ENCODE measurements around the gene PLIN5. TPM values are rescaled to one million over a fixed set of nuclear protein-coding genes. Genes with fewer than 3 reads are reported as not detected.

PLIN5 gene, protein sequence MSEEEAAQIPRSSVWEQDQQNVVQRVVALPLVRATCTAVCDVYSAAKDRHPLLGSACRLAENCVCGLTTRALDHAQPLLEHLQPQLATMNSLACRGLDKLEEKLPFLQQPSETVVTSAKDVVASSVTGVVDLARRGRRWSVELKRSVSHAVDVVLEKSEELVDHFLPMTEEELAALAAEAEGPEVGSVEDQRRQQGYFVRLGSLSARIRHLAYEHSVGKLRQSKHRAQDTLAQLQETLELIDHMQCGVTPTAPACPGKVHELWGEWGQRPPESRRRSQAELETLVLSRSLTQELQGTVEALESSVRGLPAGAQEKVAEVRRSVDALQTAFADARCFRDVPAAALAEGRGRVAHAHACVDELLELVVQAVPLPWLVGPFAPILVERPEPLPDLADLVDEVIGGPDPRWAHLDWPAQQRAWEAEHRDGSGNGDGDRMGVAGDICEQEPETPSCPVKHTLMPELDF
- polyA plus RNA-seq (2012; ENCODE audit: missing spikeins) = 0.32 TPM

- DNase-seq (ENCODE audit: insufficient read length) (peak; percentile 77), FAIRE-seq (peak; percentile 70)
Measured at GRCh38 chr19:4534836-4535658, at the start of gene PLIN5. TSS of gene PLIN5 (minus strand) at chr19:4535224. CDS start at chr19:4534074, 1,150 bp downstream.

DNA sequence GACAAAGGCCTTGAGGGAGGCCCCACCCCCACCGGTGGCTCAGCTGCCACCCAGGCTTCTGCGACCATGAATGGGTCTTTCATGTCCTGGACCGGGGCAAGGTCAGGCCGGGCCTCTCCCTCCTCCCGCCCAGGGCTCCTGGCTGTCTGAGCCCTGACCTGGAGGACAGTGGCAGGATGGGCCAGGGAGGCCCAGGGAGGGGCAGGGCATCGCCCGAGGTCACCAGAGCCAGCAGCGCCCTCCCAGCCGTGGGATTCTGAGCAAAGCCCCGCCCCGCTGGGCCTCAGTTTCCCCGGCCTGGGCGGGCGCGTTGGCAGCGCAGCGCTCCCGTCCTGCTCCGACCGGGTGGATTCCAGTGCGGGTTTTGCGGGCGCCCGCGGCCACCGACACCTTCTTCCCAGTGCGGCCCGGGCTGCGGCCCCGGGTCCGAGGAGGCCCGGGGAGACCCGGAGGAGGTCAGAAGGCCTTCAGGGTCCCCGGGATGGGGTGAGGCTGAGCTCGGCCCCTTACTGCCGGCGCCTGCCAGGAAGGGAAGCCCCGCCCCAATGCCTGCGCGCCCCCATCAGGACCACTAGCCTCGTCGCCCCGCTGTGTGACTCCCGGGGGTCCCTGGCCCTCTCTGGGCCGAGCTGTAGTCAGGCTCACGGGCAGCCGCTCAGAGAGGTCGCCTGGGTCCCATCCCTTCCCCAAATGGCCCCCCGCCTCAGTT is 49.1 kb upstream of the PLIN5 start:
- TF ChIP-seq POLR2A (IDR thresholded peaks at IDR 0.05; ENCODE audit: low read depth, low read length) = no peak
- TF ChIP-seq POLR2AphosphoS5 (IDR thresholded peaks at IDR 0.05; ENCODE audit: low read depth, low read length) = no peak
- no peak for TF ChIP-seq TAF1 (IDR thresholded peaks at IDR 0.05; ENCODE audit: borderline replicate concordance, low read depth, low read length)
- FAIRE-seq = no peak
- no peak for DNase-seq (ENCODE audit: insufficient read length)

More at GRCh38 chr19:4534836-4535658, at the start of gene PLIN5:
- TF ChIP-seq POLR2A (IDR thresholded peaks at IDR 0.05; ENCODE audit: low read depth, low read length) (no peak), POLR2AphosphoS5 (IDR thresholded peaks at IDR 0.05; ENCODE audit: low read depth, low read length) (no peak), TAF1 (IDR thresholded peaks at IDR 0.05; ENCODE audit: borderline replicate concordance, low read depth, low read length) (no peak)

GRCh38 chr19:4582980-4583842 is 48.2 kb upstream of the PLIN5 start:
- no peak for FAIRE-seq
- DNase-seq (ENCODE audit: insufficient read length) = no peak
- TF ChIP-seq TAF1 (IDR thresholded peaks at IDR 0.05; ENCODE audit: borderline replicate concordance, low read depth, low read length) (no peak), POLR2A (IDR thresholded peaks at IDR 0.05; ENCODE audit: low read depth, low read length) (no peak), POLR2AphosphoS5 (IDR thresholded peaks at IDR 0.05; ENCODE audit: low read depth, low read length) (no peak)

- FAIRE-seq (no peak), DNase-seq (ENCODE audit: insufficient read length) (no peak)
- TF ChIP-seq POLR2A (IDR thresholded peaks at IDR 0.05; ENCODE audit: low read depth, low read length) (no peak), TAF1 (IDR thresholded peaks at IDR 0.05; ENCODE audit: borderline replicate concordance, low read depth, low read length) (no peak), POLR2AphosphoS5 (IDR thresholded peaks at IDR 0.05; ENCODE audit: low read depth, low read length) (no peak)
Measured at GRCh38 chr19:4581666-4582553, 46.9 kb upstream of the PLIN5 start.

GRCh38 chr19:4580961-4581665 is 46.1 kb upstream of the PLIN5 start:
- no peak for TF ChIP-seq TAF1 (IDR thresholded peaks at IDR 0.05; ENCODE audit: borderline replicate concordance, low read depth, low read length)
- FAIRE-seq (no peak), DNase-seq (ENCODE audit: insufficient read length) (no peak)

DNA sequence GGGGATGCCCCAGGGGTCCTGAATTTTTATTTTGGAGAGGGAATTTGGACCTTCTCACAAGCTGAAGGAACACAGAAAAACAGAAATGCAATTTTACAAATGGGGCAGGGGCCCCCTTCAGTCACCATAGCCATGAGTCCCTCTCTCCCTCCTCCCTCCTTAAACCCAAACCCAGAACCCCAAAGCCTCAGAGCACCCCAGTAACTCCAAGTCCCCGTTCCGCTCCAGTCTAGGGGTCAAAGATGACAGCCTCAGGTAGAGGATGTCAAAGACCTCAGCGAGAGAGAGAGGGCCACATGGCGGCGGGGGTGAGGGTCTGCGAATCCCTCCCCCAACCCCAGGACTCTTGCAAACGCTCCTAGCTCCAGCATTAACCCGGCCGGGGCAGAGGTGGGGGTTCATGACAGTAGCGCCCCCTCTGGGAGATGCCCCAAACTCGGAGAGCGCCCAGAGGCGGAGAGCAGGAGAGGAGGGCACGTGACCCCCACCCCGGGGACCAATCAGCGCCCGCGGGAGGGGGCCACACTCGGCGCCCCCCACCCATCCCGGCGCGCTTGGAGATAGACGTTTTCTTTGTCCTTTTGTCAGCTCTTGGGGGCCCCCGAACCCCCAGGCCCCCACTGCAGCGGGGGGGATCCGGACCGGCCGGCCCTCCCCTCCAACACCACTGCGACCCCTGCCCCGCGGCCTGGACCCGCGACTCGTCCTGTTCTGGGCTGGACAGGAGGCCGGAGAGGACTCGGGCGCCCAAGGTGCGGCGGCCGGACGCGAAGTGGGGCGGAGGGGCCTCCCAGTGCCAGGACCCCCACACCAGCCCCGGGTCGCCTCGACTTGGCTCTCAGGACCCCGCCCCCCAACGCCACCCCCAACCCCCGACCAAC is 45.2 kb upstream of the PLIN5 start:
- DNase-seq (ENCODE audit: insufficient read length) = no peak
- no peak for FAIRE-seq
- no peak for TF ChIP-seq TAF1 (IDR thresholded peaks at IDR 0.05; ENCODE audit: borderline replicate concordance, low read depth, low read length)
- TF ChIP-seq POLR2A (IDR thresholded peaks at IDR 0.05; ENCODE audit: low read depth, low read length) = no peak
- TF ChIP-seq POLR2AphosphoS5 (IDR thresholded peaks at IDR 0.05; ENCODE audit: low read depth, low read length) = no peak

GRCh38 chr19:4579389-4579788 is 44.4 kb upstream of the PLIN5 start:
- no peak for FAIRE-seq
- TF ChIP-seq POLR2A (IDR thresholded peaks at IDR 0.05; ENCODE audit: low read depth, low read length) = no peak
- TF ChIP-seq TAF1 (IDR thresholded peaks at IDR 0.05; ENCODE audit: borderline replicate concordance, low read depth, low read length) = no peak
- no peak for TF ChIP-seq POLR2AphosphoS5 (IDR thresholded peaks at IDR 0.05; ENCODE audit: low read depth, low read length)
- DNase-seq (ENCODE audit: insufficient read length) = no peak

- DNase-seq (ENCODE audit: insufficient read length) = no peak
- no peak for FAIRE-seq
- TF ChIP-seq POLR2AphosphoS5 (IDR thresholded peaks at IDR 0.05; ENCODE audit: low read depth, low read length) (no peak), TAF1 (IDR thresholded peaks at IDR 0.05; ENCODE audit: borderline replicate concordance, low read depth, low read length) (no peak), POLR2A (IDR thresholded peaks at IDR 0.05; ENCODE audit: low read depth, low read length) (no peak)
Measured at GRCh38 chr19:4578552-4579248, 43.7 kb upstream of the PLIN5 start.
